HG03460 (cell line): Measurements from ENCODE around the gene CSRP1.
A peak's percentile ranks its signal among the peaks of the same experiment; 100 is the strongest.
"Not testable (repeated sequence)": the region's sequence is repeated elsewhere in the genome, so short reads cannot be mapped to it uniquely, and the experiment has no call there.

ENCODE experiments used
- ATAC-seq: cut with Tn5 transposase; IDR thresholded peaks from one replicate; pipeline ENCODE4 v1.9.1; 2021; ENCODE audit not compliant: unreplicated experiment

Gene CSRP1

GRCh38 chr1:201497935-201498509 is 8.9 kb downstream of the CSRP1 start:
- ATAC-seq = no peak

- ATAC-seq = no peak
Observed at GRCh38 chr1:201496296-201496690, 10.6 kb downstream of the CSRP1 start.

GRCh38 chr1:201495551-201496295 is 11.2 kb downstream of the CSRP1 start:
- ATAC-seq = no peak

GRCh38 chr1:201493757-201494617 is 12.9 kb downstream of the CSRP1 start:
- ATAC-seq = no peak

GRCh38 chr1:201493026-201493656 is 13.8 kb downstream of the CSRP1 start:
- not testable (repeated sequence) for ATAC-seq

- no peak for ATAC-seq
Observed at GRCh38 chr1:201491896-201492511, 14.9 kb downstream of the CSRP1 start.

GRCh38 chr1:201490708-201491131 is 16.2 kb downstream of the CSRP1 start:
- no peak for ATAC-seq

- no peak for ATAC-seq
Observed at GRCh38 chr1:201489643-201490261, 17.2 kb downstream of the CSRP1 start.

GRCh38 chr1:201488830-201489589 is 17.9 kb downstream of the CSRP1 start:
- ATAC-seq = no peak

- no peak for ATAC-seq
Observed at GRCh38 chr1:201487742-201488141, 19.2 kb downstream of the CSRP1 start.

- no peak for ATAC-seq
Observed at GRCh38 chr1:201486187-201486586, 20.7 kb downstream of the CSRP1 start.

- ATAC-seq = no peak
Observed at GRCh38 chr1:201485184-201485774, 21.6 kb downstream of the CSRP1 start.

GRCh38 chr1:201483373-201483949 is 23.5 kb downstream of the CSRP1 start:
- ATAC-seq = no peak

GRCh38 chr1:201482755-201483154 is 24.2 kb downstream of the CSRP1 start:
- ATAC-seq = no peak

- peak; percentile 59 for ATAC-seq
Observed at GRCh38 chr1:201481761-201482493, 25.0 kb downstream of the CSRP1 start.

- ATAC-seq = no peak
Observed at GRCh38 chr1:201481004-201481380, 25.9 kb downstream of the CSRP1 start.

- ATAC-seq = peak; percentile 57
Observed at GRCh38 chr1:201480231-201481003, 26.5 kb downstream of the CSRP1 start.
